ENCODE results near the gene ODAD4. TPM values are rescaled to one million over a fixed set of nuclear protein-coding genes. Genes with fewer than 3 reads are reported as not detected.

Gene ODAD4
- total and polyA plus RNA-seq, 3 donors from 2014 or later, result 22.3 to 53.7 (median 26.0) TPM

DNA sequence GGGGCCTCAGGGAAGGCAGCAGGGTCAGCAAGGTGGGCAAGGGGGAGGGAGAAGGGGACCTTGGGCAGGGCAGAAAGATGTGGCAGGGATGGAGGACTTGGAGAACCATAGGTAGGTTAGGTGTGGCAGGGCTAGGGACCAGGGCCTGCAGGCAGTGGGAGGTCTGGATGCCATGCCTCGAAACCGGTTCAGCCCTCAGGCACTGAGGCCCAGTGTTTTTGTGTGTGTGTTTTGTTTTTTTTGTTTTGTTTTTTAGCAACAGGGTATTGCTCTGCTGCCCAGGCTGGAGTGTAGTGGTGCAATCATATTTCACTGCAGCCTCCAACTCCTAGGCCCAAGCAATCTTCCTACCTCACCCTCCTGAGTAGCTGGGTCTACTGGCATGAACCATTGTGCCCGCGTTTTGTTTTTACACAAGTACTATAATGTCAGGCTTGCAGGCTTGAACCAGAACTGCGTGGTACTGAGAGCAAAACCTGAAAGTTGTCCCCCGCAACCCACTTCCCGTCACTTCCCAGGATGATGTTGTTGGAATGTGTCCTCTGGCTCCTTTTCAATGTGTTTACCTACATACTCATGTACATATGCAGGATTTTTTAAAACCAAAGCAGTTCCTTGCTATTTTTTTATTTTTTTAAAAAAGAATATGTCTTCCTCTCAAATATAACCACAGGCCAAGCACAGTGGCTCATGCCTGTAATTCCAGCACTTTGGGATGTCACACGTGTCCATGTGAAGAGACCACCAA lies 12.4 kb downstream of the ODAD4 start:
- Histone ChIP-seq H3K4me1 (no peaks in the 10 kb centered on the region), H3K36me3 (ENCODE audit: low read depth, missing control alignments) (no peaks in the 10 kb centered on the region), H3K27me3 (no peaks in the 10 kb centered on the region), H3K9me3 (no peaks in the 10 kb centered on the region), H3K4me3 (no peak overlapping the region), H3K27ac (no peak overlapping the region)
- 91 to 92% methylated on average over 8 of the region's 8 CpGs for WGBS, 2 donors
- no peak for TF ChIP-seq POLR2A (IDR thresholded peaks at IDR 0.05)
- TF ChIP-seq, protein P1, sequence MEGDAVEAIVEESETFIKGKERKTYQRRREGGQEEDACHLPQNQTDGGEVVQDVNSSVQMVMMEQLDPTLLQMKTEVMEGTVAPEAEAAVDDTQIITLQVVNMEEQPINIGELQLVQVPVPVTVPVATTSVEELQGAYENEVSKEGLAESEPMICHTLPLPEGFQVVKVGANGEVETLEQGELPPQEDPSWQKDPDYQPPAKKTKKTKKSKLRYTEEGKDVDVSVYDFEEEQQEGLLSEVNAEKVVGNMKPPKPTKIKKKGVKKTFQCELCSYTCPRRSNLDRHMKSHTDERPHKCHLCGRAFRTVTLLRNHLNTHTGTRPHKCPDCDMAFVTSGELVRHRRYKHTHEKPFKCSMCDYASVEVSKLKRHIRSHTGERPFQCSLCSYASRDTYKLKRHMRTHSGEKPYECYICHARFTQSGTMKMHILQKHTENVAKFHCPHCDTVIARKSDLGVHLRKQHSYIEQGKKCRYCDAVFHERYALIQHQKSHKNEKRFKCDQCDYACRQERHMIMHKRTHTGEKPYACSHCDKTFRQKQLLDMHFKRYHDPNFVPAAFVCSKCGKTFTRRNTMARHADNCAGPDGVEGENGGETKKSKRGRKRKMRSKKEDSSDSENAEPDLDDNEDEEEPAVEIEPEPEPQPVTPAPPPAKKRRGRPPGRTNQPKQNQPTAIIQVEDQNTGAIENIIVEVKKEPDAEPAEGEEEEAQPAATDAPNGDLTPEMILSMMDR (IDR thresholded peaks at IDR 0.05), result no peak
- DNase-seq, result no peak
- intact Hi-C loops (cut with DNase I; ENCODE audit: low total_unique reads), result no loop called here

DNA sequence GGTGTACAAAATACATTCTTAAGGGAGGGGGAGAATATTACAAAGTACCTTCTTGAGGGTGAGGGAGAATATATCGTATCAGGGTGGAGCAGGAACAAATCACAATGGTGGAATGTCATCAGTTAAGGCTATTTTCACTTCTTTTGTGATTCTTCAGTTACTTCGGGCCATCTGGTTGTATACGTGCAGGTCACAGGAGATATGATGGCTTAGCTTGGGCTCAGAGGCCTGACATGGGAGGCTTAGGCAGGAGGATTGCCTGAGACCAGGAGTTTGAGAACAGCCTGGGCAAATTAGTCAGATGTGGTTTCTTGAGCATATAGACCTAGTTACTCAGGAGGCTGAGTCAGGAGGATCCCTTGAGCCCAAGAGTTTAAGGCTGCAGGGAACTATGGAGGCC lies 13.1 kb downstream of the ODAD4 start:
- no peaks in the 10 kb centered on the region for H3K9me3 ChIP-seq
- H3K36me3 ChIP-seq (ENCODE audit: low read depth, missing control alignments), result no peaks in the 10 kb centered on the region
- intact Hi-C loops (cut with DNase I; ENCODE audit: low total_unique reads), result no loop called here
- DNase-seq, result no peak
- TF ChIP-seq, protein P1 (IDR thresholded peaks at IDR 0.05), result no peak
- TF ChIP-seq POLR2A (IDR thresholded peaks at IDR 0.05), result no peak
- 88 to 89% methylated on average over 3 of the region's 3 CpGs for WGBS, 2 donors
- no peak overlapping the region for H3K4me3 ChIP-seq
- no peaks in the 10 kb centered on the region for H3K4me1 ChIP-seq
- no peaks in the 10 kb centered on the region for H3K27me3 ChIP-seq
- no peak overlapping the region for H3K27ac ChIP-seq

DNA sequence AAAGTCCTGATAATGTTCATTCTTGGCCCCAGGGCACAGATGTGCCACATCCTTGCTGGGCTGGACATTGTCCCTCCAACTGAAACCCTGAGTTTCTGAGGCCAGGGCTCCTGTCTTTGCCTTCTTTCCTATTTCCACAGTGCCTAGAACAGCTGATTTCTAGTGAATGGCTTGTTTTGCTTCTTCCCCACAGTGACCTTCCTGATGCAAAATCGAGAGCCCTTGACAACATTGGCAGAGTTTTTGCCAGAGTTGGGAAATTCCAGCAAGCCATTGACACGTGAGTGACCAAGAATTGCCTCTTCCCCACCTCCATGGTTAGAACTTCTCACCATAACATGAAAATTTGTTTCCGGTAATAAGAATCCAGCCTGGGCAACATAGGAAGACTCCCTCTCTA lies 14.5 kb downstream of the ODAD4 start:
- TF ChIP-seq, protein P1 (IDR thresholded peaks at IDR 0.05), result no peak
- TF ChIP-seq POLR2A (IDR thresholded peaks at IDR 0.05), result no peak
- no peaks in the 10 kb centered on the region for H3K27me3 ChIP-seq
- no peak overlapping the region for H3K27ac ChIP-seq
- DNase-seq, result no peak
- no peaks in the 10 kb centered on the region for H3K36me3 ChIP-seq (ENCODE audit: low read depth, missing control alignments)
- H3K9me3 ChIP-seq, result no peaks in the 10 kb centered on the region
- 73 to 85% methylated on average over 3 of the region's 3 CpGs for WGBS, 2 donors
- intact Hi-C loops (cut with DNase I; ENCODE audit: low total_unique reads), result no loop called here
- no peaks in the 10 kb centered on the region for H3K4me1 ChIP-seq
- H3K4me3 ChIP-seq, result no peak overlapping the region

DNA sequence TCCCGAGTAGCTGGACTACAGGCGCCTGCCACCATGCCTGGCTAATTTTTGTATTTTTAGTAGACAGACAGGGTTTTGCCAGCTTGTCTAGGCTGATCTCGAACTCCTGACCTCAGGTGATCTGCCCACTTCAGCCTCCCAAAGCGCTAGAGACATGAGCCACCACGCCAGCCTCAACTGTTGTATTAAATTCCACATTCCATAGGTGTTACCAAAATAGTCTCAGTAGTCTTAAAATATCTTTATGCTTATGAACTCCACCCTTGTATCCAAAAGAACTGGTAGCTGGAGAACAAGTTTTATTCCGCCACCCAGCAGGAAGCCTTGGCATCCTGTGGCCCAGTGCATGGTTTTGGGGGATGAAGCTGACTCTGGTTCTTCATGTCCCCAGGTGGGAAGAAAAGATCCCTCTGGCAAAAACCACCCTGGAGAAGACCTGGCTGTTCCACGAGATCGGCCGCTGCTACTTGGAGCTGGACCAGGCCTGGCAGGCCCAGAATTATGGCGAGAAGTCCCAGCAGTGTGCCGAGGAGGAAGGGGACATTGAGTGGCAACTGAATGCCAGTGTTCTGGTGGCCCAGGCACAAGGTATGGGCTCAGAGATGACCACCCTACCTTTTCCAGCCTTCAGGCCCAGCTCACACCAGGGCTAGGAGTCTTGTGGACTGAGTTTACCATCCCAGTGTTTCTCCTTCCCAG lies 18.5 kb downstream of the ODAD4 start:
- Histone ChIP-seq H3K4me3 (no peak overlapping the region), H3K9me3 (no peaks in the 10 kb centered on the region), H3K27me3 (no peaks in the 10 kb centered on the region), H3K27ac (no peak overlapping the region), H3K4me1 (no peaks in the 10 kb centered on the region), H3K36me3 (ENCODE audit: low read depth, missing control alignments) (no peaks in the 10 kb centered on the region)
- intact Hi-C loops (cut with DNase I; ENCODE audit: low total_unique reads), result no loop called here
- DNase-seq, result no peak
- 88% methylated on average over 10 to 11 of the region's 11 CpGs for WGBS, 2 donors
- TF ChIP-seq POLR2A (IDR thresholded peaks at IDR 0.05), result no peak
- TF ChIP-seq, protein P1 (IDR thresholded peaks at IDR 0.05), result no peak
